GM19455 (cell line): ENCODE measurements around the gene CPXM1.
"Not testable (repeated sequence)": the region's sequence is repeated elsewhere in the genome, so short reads cannot be mapped to it uniquely, and the experiment has no call there.

Experiments used
- ATAC-seq: cut with Tn5 transposase; IDR thresholded peaks from one replicate; pipeline ENCODE4 v1.9.1; 2021; ENCODE audit not compliant: unreplicated experiment

The CPXM1 gene

DNA sequence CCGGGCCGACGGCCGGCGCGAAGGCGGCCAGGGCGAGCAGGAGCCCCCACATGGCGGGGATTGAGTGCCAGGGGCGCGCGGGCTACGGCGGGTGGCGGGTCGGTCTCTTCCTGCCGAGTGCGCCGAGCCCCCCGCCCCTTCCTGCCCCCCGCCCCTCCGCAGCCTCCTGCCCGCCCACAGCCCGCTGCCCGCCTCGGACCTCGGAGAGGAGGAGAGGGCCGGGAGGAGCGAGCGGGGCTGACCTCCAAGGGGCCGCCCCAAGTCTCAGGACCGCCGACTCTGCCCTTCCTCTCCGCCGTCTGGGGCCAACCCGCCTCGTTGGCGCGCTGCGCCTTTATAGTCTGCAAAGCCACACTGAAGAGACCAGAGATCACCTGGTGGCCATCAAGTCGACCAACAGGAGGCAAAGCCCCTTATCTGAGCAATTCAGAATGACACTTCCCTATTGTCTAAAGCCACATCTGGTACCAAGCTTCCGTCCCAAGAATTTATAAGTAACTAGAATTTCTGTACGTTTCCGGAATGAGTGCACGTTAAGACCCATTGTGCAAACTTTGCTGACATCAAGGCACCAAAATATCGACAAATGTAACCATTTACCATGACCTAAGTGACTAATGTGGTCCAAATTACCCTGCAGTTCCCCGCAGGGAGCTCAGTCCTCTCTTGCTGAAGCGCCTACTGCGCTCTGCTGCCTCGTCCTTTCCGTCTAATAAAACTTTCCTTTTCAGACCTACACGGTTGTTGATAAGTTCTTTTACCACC is at the start of gene CPXM1:
Gene CPXM1, minus strand, starts transcription at position 107 of the 765 bp plus-strand sequence. Its CDS starts 55 bp downstream, at position 52.
- ATAC-seq, result no peak

DNA sequence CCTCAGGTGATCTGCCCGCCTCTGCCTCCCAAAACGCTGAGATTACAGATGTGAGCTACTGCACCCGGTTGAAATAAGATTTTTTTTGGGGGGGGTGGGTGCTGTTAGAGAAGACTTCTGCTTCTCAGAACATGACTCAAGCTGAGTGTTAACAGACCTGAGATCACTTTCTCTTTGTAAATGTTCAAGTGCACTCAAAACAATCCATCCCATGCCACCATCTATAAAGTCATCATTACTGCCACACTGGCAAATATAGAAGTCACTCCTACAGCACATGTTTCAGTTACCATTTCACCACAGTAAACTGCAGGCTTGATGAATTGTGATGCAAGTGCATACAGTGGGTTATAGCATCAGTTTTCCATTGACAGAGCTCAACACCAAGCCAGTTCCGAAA is 49.1 kb upstream of the CPXM1 start:
- ATAC-seq, result no peak

DNA sequence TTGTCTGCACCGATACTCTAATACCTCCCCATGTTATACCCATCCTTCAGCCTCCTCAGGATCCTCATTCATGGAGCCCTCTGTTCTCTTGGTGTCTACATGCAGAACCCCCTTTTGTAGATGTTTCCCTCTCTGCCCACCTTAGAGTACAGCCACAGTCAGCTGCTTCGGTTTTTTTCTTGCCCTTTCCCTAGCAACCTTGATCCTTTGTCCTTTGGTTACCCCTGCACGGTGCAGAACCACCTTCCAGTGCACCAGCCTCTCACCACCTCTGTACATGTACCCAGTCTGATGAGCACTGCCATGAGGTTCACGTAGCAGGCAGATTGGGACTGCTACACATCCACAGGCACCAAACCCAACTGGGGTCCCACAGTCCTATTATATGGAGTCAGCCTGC is 47.4 kb upstream of the CPXM1 start:
- no peak for ATAC-seq

DNA sequence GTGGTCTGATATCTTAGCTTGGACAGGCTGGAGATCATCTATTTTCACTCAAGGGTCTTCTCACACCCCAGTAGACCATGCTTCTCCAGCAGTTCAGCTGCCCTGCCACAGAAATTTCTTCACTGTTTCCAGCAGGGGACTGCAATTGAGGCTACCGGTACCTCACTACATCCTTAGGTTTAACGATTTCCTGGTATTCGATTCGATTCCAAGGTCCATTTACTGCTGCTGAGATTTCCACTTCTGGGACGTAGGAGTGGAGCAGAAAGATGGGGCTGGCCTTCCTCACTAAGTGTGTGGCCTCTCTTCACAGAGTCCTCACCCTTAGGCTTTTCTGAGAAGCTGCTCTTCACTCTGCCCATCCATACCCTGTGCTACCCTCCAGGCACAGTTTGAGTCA is 46.3 kb upstream of the CPXM1 start:
- no peak for ATAC-seq

DNA sequence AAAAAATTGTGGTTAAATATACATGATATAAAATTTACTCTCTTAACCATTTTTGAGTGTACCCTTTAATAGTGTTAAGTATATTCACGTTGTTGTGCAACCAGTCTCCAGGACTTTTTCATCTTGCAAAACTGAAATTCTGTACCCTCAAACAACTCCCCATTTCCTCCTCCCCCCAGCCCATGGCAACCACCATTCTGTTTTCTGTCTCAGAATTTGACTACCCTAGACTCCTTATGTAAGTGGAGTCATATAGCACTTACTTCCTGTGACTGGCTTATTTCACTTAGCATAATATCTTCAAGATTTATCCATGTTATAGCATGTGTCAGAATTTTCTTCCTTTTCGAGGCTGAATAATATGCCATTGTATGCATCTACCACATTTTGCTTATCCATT is 45.2 kb upstream of the CPXM1 start:
- ATAC-seq, result no peak

DNA sequence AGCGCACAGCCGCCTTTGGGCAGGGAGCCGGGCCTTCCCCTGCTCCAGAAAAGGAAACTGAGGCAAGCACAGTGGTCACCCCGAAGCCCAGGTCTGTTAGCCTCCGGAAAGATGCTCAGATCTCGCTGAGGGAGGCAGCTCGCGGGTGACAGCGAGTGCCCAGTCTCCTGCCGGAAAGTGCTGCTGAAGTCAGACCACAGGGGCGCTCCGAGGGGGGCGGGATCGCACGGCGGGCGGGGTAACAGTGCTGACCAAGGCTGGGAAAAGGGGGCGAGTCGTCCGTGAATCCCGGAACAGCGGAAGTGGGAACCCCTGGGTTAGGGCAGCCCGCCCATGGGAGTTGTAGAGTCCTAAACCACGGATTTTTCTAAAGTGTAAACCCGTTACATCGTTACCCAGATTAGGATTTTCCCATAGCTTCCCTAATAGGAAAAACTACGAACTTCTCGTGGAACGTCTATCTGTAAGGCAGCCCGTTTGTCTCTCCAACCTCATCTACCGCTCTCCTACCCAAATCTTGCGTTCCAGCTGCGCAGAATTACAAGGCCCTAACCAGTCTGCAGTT is 40.6 kb upstream of the CPXM1 start:
- ATAC-seq, result peak; percentile 44

DNA sequence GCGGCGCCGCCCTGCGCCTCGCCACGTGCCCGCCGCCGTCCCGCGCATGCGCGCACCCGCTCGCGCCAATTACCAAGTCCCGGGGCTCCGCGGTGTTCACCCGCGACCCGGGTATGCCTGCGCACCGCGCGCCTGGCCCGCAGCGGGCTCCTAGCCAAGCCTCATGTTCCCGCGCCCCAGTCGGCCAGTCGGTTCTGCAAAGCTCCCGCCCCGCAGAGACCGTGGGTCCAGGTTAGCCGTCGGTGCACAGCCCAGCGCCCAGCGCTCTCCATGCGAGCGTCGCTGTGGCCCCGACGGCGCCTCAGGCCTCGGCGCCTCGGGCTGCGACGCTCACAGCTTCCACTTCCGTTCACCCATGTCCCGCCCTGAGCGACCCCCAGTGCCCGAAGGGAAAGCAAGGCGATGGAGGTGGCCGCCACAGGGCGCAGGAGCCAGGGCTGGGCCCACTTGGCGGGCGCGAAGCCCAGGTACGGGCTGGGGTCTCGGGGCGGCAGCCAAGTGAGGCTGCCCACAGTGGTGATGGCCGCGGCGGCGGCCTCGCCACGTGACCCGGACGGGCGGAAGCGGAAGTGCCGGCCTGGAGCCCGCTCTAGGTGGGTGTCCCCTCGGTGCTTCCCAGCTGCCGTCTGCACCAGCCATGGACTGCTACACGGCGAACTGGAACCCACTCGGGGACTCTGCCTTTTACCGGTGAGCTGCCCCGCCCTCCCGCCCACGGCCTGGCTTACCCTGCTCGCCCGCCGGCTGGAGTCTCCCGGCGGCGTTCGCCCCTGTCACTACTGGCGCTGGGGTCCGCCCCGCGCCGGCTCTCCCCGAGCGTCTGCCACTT is 39.9 kb upstream of the CPXM1 start, which contains the start of the genes PCED1A and VPS16:
Gene PCED1A, minus strand, starts transcription at position 518 of the 829 bp plus-strand sequence. CDS start 743 bp downstream, outside the sequence.
Gene VPS16, plus strand, starts transcription at position 608 of the 829 bp plus-strand sequence. Its CDS starts 30 bp downstream, at position 638.
- peak; percentile 99 for ATAC-seq

DNA sequence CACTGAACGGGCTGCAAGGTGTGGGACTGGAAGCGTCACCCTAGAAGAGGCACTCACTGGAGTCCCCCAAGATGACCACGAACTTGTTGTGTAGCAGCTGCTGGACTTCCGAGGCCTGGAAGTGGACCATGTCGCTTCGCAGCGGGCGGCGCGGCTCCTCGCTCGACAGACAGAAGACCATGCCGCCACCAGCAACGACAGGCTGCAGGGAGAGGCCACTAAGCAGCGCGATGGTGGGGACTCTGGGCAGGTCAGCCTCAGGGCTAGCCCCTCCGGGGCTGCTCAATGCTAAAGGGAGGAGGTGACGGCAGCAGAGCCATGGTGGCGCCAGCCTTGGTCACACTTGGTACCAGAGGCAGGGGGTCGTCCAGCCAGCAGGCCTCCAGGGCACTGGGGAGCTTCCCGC is 39.3 kb upstream of the CPXM1 start:
- ATAC-seq, result no peak

DNA sequence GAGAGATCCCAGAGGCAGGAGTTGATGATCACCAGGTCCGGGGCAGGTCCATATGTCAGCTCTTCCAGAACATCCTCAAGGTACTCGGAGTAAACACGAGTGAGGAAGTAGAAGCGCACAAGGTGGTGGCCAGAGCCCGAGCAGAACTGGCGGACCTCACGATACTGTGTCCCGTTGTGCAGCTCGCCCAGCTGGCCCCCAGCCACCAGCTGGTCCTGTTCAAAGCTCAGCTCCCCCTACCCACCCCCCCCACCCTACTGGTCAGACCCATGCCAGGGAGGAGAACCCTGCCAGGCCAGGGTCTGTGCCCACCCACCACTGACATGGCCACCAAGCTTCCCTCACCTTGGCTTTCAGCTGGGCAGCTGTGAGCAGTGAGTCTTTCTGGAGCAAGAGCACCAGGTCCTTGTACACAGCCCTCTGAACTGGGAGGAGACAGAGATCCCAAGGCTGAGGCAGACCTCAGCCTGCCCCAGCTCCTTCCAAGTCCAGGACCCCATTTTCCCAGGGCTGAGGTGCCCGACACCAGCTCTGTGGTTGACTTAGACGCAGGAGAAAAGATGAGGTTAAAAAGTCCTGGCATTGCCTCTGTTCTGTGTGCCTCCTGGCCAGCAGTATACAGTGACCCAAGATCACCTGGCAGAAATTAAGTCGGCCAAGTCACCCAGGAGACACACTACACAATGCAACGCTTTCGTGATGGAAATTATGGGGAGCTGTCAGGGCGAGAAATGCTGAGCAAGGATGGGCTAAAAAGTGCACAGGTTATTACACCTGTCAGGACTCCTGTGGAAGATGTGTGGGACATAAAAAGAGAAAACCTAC is 38.6 kb upstream of the CPXM1 start:
- ATAC-seq, result no peak

DNA sequence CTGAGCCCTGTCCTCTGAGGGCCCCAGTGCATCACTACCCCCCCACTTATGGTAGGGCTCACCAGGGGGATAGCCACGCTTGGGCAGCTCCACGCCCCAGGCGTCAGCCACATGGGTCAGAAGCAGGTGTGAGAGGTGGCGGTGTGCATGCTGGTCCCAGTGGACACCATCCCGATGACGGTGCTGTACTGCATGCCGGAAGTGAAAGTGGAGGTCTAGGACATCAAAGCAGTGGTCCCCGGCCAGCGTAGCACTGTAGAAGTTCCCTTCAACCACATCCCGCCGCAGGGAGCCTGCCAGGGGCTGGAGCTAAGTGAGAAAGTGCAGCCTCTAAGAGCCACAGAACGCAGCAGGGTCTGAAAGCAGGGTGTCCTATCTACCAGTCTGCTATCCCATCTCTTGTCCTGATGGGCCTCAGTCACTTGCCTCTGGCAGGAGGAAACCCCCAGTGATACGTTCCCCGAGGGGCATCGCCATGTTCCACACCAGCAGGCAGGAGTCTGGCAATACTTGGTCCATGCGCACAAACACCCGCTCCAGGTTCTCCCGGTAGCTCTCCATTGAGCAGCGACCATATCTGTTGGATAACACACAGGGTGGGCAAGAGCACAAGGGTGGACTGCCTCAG is 37.9 kb upstream of the CPXM1 start:
- no peak for ATAC-seq

DNA sequence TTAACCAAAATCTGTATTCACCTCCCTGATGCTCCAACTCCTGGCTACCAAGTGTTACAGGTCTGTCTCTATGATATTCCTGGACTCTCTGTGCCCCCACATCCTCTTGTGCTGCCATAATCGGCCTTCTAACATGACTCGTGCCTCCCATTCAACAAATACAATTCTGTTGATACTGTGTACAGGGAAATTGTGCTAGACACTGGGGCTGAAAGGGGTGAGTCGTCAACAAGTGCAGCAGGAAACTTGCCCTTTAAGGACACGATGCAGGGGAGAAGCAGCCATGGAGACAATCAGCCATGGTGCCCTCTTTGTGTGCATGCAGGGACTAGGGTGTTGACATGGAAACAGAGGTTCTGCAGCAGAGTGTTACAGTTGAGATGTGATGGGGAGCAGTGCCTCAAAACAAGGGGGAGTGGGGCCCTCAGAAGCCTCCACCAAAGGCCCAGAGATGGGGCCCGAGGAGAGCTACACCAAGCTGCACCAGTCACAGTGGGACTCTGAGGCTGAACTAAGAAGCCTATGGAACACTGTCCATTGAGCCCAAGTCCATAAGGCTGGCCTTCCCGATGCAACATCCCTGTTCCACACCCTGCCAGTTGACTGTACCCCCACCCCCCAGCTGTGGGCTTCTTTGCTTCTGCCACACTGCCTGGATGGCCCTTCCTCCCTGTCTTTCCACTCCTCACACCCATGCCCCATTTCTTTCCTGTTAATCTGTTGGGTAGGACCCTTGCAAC is 37.0 kb upstream of the CPXM1 start:
- ATAC-seq, result no peak

DNA sequence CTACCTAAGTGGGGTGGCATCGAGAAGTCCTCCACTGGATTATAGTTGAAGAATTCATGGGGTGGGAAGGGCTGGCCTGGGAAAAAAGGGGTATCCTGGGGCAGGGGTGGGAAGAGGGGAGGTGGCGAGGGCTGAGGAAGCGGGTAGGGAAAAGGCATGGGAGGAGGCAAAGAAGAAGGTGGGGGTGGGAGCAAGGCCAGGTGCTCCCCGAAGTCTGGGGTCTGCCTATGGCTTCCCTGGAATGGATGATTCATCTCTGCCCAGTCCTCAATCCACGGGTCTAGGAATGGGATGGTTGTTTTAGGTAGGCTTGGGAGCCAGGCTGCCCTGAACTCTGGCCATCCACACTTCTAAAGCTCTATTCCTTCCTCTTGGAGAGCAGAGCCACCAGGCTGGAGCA is 35.6 kb upstream of the CPXM1 start:
- no peak for ATAC-seq

DNA sequence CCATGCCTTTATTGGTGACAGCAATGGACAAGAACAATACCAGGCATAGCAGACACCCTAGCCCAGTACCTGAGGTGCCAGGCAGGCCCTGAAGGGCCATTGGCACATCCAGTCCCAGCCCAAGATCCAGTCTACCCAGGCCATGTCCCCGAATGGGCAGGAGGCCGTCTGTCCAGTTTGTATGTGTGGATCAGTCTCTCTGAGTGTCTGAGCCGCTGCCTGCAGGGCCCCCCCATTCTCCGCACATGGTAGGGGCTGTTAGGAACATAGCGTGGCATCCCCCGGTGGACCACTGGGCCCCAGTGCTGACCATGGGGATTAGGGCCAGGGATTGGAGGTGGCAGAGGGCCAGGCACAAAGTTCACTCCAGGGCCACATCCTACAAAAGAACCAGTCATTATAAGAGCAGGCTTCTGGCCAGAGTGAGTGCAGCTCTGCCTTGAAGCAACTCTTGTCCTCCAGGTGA is 34.9 kb upstream of the CPXM1 start:
- ATAC-seq, result no peak

DNA sequence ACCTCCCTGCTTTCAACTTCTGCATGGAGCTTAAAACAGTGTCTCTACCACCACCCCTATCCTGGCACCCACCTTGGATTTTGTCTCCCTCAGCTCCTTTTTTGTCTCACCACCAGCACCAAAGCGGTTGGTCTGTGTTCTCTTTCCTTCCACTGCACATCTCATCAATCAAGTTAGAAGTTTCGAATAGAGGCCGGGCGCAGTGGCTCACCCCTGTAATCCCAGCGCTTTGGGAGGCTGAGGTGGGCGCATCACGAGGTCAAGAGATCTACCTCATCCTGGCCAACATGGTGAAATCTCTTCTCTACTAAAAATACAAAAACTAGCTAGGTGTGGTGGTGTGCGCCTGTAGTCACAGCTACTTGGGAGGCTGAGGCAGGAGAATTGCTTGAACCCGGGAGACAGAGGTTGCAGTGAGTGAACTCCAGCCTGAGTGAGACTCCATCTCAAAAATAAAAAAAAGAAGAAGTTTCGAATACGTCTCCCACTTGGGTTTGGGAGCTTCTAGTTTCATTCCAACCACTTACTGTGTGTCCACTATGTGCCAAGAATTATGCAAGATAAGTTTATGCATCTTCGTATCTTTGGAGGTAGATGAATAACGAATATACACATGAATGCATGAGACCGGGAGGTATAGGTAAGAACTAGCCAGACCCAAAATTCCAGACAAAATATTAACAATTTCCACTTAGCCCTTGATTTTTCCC is 34.1 kb upstream of the CPXM1 start:
- no peak for ATAC-seq

DNA sequence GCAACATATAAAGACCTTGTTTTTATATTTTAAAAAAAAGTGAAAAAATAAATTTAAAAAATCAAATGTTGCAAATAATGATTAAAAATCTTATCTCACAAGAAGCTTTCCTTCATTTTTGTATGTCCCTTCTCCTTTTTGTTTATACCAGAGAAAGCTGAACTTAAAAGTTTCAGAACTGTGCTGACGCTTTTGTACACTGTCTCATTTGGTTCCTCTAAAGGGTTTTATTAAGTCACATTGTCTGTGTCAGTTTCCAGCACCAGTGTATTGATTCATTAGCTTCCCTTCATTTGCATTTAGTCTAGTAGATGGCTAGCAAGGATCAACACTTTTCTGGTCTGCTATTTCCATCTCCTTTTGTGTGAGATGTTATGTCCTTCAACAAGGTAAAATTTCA is 33.3 kb upstream of the CPXM1 start:
- no peak for ATAC-seq

DNA sequence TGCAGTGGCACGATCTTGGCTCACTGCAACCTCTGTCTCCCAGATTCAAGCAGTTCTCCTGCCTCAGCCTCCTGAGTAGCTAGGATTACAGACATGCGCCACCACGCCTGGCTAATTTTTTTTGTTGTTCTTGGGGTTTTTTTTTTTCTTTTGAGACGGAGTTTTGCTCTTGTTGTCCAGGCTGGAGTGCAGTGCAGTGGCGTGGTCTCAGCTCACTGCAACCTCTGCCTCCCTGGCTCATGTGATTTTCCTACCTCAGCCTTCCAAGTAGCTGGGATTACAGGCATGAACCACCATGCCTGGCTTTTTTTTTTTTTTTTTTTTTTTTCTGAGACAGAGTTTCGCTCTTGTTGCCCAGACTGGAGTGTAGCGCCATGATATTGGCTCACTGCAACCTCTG is 30.8 kb upstream of the CPXM1 start:
- not testable (repeated sequence) for ATAC-seq

DNA sequence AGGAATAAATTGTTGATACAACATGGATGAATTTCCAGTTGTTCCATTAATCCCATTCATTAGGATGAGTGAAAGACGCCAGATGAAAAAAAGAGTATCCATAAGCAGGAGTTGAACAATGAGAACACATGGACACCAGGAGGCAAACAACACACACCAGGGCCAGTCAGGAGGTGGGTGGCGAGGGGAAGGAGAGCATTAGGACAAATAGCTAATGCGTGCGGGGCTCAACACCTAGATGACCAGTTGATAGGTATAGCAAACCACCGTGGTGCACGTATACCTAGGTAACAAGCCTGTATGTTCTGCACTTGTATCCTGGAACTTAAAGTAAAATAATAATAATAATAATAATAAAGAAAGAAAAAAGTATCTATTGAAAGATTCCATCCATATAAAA is 28.9 kb upstream of the CPXM1 start:
- ATAC-seq, result no peak

DNA sequence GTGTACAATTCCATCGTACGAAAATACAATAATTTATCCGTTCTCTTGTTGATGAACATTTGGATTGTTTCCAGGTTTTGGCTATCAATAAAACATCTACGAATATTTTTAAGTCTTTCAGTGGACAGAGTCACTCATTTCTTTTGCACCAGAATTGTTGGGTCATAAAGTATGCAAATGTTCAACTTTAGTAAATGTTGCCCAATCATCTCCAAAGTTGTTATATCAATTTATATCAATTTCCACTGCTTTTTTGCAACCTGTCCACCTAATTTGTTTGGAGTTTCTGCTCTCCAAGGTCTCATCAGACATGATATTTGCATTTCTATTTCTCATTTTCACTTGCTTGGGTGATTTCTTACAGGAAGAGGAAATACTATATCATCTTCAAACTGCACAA is 26.2 kb upstream of the CPXM1 start:
- ATAC-seq, result no peak

DNA sequence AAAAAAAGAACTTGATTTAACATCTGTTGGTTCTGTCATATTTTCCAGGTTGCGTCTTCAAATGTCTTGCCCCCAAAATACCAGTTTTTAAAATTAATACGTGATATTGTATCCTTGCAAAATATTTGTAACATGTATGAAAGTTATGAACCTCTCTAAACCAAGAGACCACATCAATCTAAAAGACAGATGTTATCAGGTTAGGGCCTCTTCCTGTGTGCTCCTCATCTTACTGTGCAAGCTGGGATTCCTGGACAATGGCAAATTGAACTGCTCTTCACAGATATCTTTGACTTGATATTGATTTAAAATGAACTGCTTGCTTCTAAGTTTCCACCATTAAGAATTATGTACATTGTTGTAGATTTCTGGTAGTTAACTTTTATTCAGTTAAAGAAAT is 25.3 kb upstream of the CPXM1 start:
- no peak for ATAC-seq
